Pancreas (tissue), 10 donors: ENCODE results near the gene TENM4. TPM values are rescaled to one million over a fixed set of nuclear protein-coding genes. Genes with fewer than 3 reads are reported as not detected.
A peak's percentile ranks its signal among the peaks of the same experiment; 100 is the strongest.

Experiments used
- ATAC-seq, 4 donors: fragments of 200-7000 bp; cut with Tn5 transposase; one replicate each; pipeline versions ENCODE4 v1.8.0 to v1.9.1; 2020; ENCODE audit warnings: mild to moderate bottlenecking in 4 of 4, moderate library complexity in 4 of 4
- DNase-seq, 6 donors: peaks; one replicate each; pipeline ENCODE4 v3.0.0-alpha.2; 2020
- FAIRE-seq: peaks from 2 replicates; lab custom pipeline; 2012; peaks lifted over from hg19 to GRCh38; lab: Jason Lieb, UNC
- H3K27ac ChIP-seq, 4 donors: fragments of 200-600 bp; sonication (generic); 1 replicate in 3 of 4; 2 replicates in 1 of 4; pipeline versions ENCODE4 v1.5.0 to v1.8.0; 2020
- H3K27me3 ChIP-seq, 4 donors: fragments of 200-600 bp; one replicate each; pipeline ENCODE4 v1.8.0; 2021
- H3K36me3 ChIP-seq, 3 donors: fragments of 200-600 bp; sonication (generic) in 1 of 3; one replicate each; pipeline versions ENCODE4 v1.5.0 to v1.8.0; 2020 to 2021
- H3K4me1 ChIP-seq, 3 donors: fragments of 200-600 bp; one replicate each; pipeline ENCODE4 v1.8.0; 2021
- H3K4me3 ChIP-seq, 4 donors: fragments of 200-600 bp; sonication (generic) in 2 of 4; one replicate each; pipeline versions ENCODE4 v1.5.0 to v1.8.0; 2020 to 2021
- H3K9me3 ChIP-seq, 4 donors: fragments of 200-600 bp; one replicate each; pipeline ENCODE4 v1.8.0; 2021
- CTCF ChIP-seq, 4 donors: fragments of 200-600 bp; sonication (generic) in 3 of 4; IDR thresholded peaks; one replicate each; pipeline versions ENCODE4 v1.5.0 to v1.8.0; 2021; ENCODE audit warnings: antibody characterized with exemption in 4 of 4
- WGBS, 2 donors: extraction: QIAGEN DNeasy Blood & Tissue Kit; methylation state at CpG; one replicate each; pipeline ENCODE4 v1.1.7; 2013; 5-methylcytosine and 5-hydroxymethylcytosine counted together
- intact Hi-C, 3 donors: fragments of 100-400 bp; cut with DNase I; formaldehyde crosslinking; loops; one replicate each; pipeline versions ENCODE4 v1.11.1 to v1.14.2; 2022
- polyA plus RNA-seq, 2 donors: library from polyadenylated mRNA; stranded (reverse); fragments of 200-250 nt; gene quantifications; one replicate each; pipeline ENCODE4 v1.2.3, GENCODE V29; 2013
- total RNA-seq, 6 donors: library from RNA; stranded (reverse); fragmentation: NEBNext Ultra II Directional in 4 of 6; extraction: Animal tissue kit (Norgen Biotek cat#: 25700) in 4 of 6; gene quantifications; one replicate each; pipeline versions ENCODE4 v1.2.1 to v1.2.4, GENCODE V29; 2021 to 2023
- donor health status: healthy with polysubstance abuse.
- donor health status: DM: no; HTN: no; CAD: no; lungs with moderate emphysema.
- donor health status: DM: no; HTN: no; CAD: no.
- donor health status: control.
- donor health status: control.
- donor health status: Bipolar disorder and iron deficiency.
- donor health status: DM: yes; HTN: yes; CAD: no.
- donor health status: DM: no; HTN: no; CAD: no.
- donor health status: DM: no; HTN: no; CAD: no.
- donor health status: DM: yes; HTN: yes; CAD: no.

TENM4 gene
- total and polyA plus RNA-seq, 8 donors = 0.37 to 6.8 (median 1.3) TPM

- no peak overlapping the region for H3K27ac ChIP-seq
- no peak for TF ChIP-seq CTCF (IDR thresholded peaks at IDR 0.05)
- ATAC-seq = no peak
- no peak for DNase-seq
- FAIRE-seq = no peak
- no peaks in the 10 kb centered on the region for H3K36me3 ChIP-seq
- H3K4me3 ChIP-seq = no peak overlapping the region
- H3K9me3 ChIP-seq = no peaks in the 10 kb centered on the region
- intact Hi-C loops = no loop called here
- H3K27me3 ChIP-seq = no peaks in the 10 kb centered on the region
- no peaks in the 10 kb centered on the region for H3K4me1 ChIP-seq
- WGBS, 2 donors = 68 to 78% methylated on average over 6 of the region's 6 CpGs
Measured at GRCh38 chr11:79417069-79417920, 23.5 kb downstream of the TENM4 start.

- no peak overlapping the region for H3K4me3 ChIP-seq
- H3K9me3 ChIP-seq = no peaks in the 10 kb centered on the region
- no peak for TF ChIP-seq CTCF (IDR thresholded peaks at IDR 0.05)
- no peaks in the 10 kb centered on the region for H3K27me3 ChIP-seq
- no peak for ATAC-seq
- no peak for DNase-seq
- H3K27ac ChIP-seq = no peak overlapping the region
- WGBS, 2 donors = 90% methylated on average over 1 of the region's 1 CpG
- H3K4me1 ChIP-seq = no peaks in the 10 kb centered on the region
- no peak for FAIRE-seq
- intact Hi-C loops = no loop called here
- H3K36me3 ChIP-seq = no peaks in the 10 kb centered on the region
Measured at GRCh38 chr11:79415912-79416311, 24.9 kb downstream of the TENM4 start.

GRCh38 chr11:79415411-79415810 is 25.4 kb downstream of the TENM4 start:
- ATAC-seq = no peak
- TF ChIP-seq CTCF (IDR thresholded peaks at IDR 0.05) = no peak
- Histone ChIP-seq H3K4me1 (no peaks in the 10 kb centered on the region), H3K4me3 (no peak overlapping the region), H3K9me3 (no peaks in the 10 kb centered on the region), H3K36me3 (no peaks in the 10 kb centered on the region), H3K27ac (no peak overlapping the region), H3K27me3 (no peaks in the 10 kb centered on the region)
- no peak for FAIRE-seq
- 48 to 51% methylated on average over 1 of the region's 1 CpG for WGBS, 2 donors
- intact Hi-C loops = no loop called here
- DNase-seq = no peak

- Histone ChIP-seq H3K4me1 (no peaks in the 10 kb centered on the region), H3K36me3 (no peaks in the 10 kb centered on the region), H3K9me3 (no peaks in the 10 kb centered on the region), H3K4me3 (no peak overlapping the region), H3K27me3 (no peaks in the 10 kb centered on the region), H3K27ac (no peak overlapping the region)
- DNase-seq (no peak), FAIRE-seq (no peak), ATAC-seq (peak in 2 of 4 donors; percentile 17 to 39)
- intact Hi-C loops = no loop called here
- 51 to 59% methylated on average over 8 of the region's 8 CpGs for WGBS, 2 donors
- no peak for TF ChIP-seq CTCF (IDR thresholded peaks at IDR 0.05)
Measured at GRCh38 chr11:79414644-79415317, 26.0 kb downstream of the TENM4 start.

- TF ChIP-seq CTCF (IDR thresholded peaks at IDR 0.05) = no peak
- Histone ChIP-seq H3K9me3 (no peaks in the 10 kb centered on the region), H3K36me3 (no peaks in the 10 kb centered on the region), H3K4me1 (no peaks in the 10 kb centered on the region), H3K27ac (no peak overlapping the region), H3K27me3 (no peaks in the 10 kb centered on the region), H3K4me3 (no peak overlapping the region)
- no peak for DNase-seq
- intact Hi-C loops = no loop called here
- no peak for FAIRE-seq
- 70 to 83% methylated on average over 3 of the region's 3 CpGs for WGBS, 2 donors
- no peak for ATAC-seq
Measured at GRCh38 chr11:79414041-79414440, 26.8 kb downstream of the TENM4 start.
